ENCODE data around the gene EPN2.
"Not testable (repeated sequence)": the region's sequence is repeated elsewhere in the genome, so short reads cannot be mapped to it uniquely, and the experiment has no call there.

The EPN2 gene

GRCh38 chr17:19271780-19272357 lies 34.7 kb downstream of the EPN2 start:
- H3K4me3 ChIP-seq (ENCODE audit: low read depth, low read length) = no peak overlapping the region
- TF ChIP-seq CTCF (IDR thresholded peaks at IDR 0.05; ENCODE audit: insufficient read depth, low read length, missing control alignments) = no peak
- CTCF ChIA-PET = interaction anchor here (1.1 kb wide), 1 partner anchor 13 kb away, joined by 3 read pairs; no protein-coding TSS in a partner anchor
- DNase-seq (ENCODE audit: low read depth, low spot score) = peak; percentile 36
- POLR2A ChIA-PET = no interaction called here

GRCh38 chr17:19273731-19274130 lies 36.6 kb downstream of the EPN2 start:
- no peak for TF ChIP-seq CTCF (IDR thresholded peaks at IDR 0.05; ENCODE audit: insufficient read depth, low read length, missing control alignments)
- ChIA-PET POLR2A (no interaction called here), CTCF (interaction anchor here (1.6 kb wide), 1 partner anchor 10 kb away, joined by 4 read pairs; no protein-coding TSS in a partner anchor)
- H3K4me3 ChIP-seq (ENCODE audit: low read depth, low read length) = no peak overlapping the region
- DNase-seq (ENCODE audit: low read depth, low spot score) = no peak

GRCh38 chr17:19274893-19275292 lies 37.7 kb downstream of the EPN2 start:
- DNase-seq (ENCODE audit: low read depth, low spot score) = no peak
- TF ChIP-seq CTCF (IDR thresholded peaks at IDR 0.05; ENCODE audit: insufficient read depth, low read length, missing control alignments) = no peak
- H3K4me3 ChIP-seq (ENCODE audit: low read depth, low read length) = no peak overlapping the region
- ChIA-PET CTCF (interaction anchor here (1.6 kb wide), 1 partner anchor 11 kb away, joined by 4 read pairs; no protein-coding TSS in a partner anchor), POLR2A (no interaction called here)

GRCh38 chr17:19275457-19276127 lies 38.4 kb downstream of the EPN2 start:
- no peak overlapping the region for H3K4me3 ChIP-seq (ENCODE audit: low read depth, low read length)
- ChIA-PET POLR2A (no interaction called here), CTCF (interaction anchor here (1.1 to 1.8 kb wide), 2 partner anchors 8 to 10 kb away, joined by 3 to 6 read pairs; no protein-coding TSS in a partner anchor)
- DNase-seq (ENCODE audit: low read depth, low spot score) = no peak
- TF ChIP-seq CTCF (IDR thresholded peaks at IDR 0.05; ENCODE audit: insufficient read depth, low read length, missing control alignments) = no peak

GRCh38 chr17:19278284-19278683 lies 41.1 kb downstream of the EPN2 start:
- CTCF ChIA-PET = interaction anchor here (1.1 to 1.5 kb wide), 2 partner anchors 13 to 26 kb away, joined by 3 read pairs; no protein-coding TSS in a partner anchor
- POLR2A ChIA-PET; DNase-seq (ENCODE audit: low read depth, low spot score); H3K4me3 ChIP-seq (ENCODE audit: low read depth, low read length): not testable (repeated sequence)

GRCh38 chr17:19278729-19279128 lies 41.6 kb downstream of the EPN2 start:
- no peak for DNase-seq (ENCODE audit: low read depth, low spot score)
- ChIA-PET CTCF (interaction anchor here (1.1 kb wide), 1 partner anchor 26 kb away, joined by 3 read pairs; no protein-coding TSS in a partner anchor), POLR2A (no interaction called here)
- TF ChIP-seq CTCF (IDR thresholded peaks at IDR 0.05; ENCODE audit: insufficient read depth, low read length, missing control alignments) = no peak
- H3K4me3 ChIP-seq (ENCODE audit: low read depth, low read length) = no peak overlapping the region

Data from AG04449 (cell line).